Adrenal gland (tissue), 5 donors: ENCODE results near the gene JAKMIP2.

Source experiments
- POLR2A ChIP-seq, 2 donors: fragments of 450-650 bp; IDR thresholded peaks; one replicate each; pipeline ENCODE4 v1.6.1; 2017; ENCODE audit warnings: antibody characterized with exemption in 2 of 2, mild to moderate bottlenecking in 2 of 2, moderate library complexity in 1 of 2
- TF ChIP-seq, protein P1 (sequence below), 6 experiments: fragments of 450-650 bp in 4 of 6; fragments of 200-600 bp in 2 of 6; sonication (generic) in 1 of 6; IDR thresholded peaks; 1 replicate in 5 of 6; 2 replicates in 1 of 6; pipeline versions ENCODE4 v1.5.1 to v1.8.0; 2016 to 2021; ENCODE audit warnings: antibody characterized with exemption in 6 of 6, mild to moderate bottlenecking in 2 of 6, moderate library complexity in 1 of 6
- donor health status: DM: no; HTN: no; CAD: no.

DNA sequence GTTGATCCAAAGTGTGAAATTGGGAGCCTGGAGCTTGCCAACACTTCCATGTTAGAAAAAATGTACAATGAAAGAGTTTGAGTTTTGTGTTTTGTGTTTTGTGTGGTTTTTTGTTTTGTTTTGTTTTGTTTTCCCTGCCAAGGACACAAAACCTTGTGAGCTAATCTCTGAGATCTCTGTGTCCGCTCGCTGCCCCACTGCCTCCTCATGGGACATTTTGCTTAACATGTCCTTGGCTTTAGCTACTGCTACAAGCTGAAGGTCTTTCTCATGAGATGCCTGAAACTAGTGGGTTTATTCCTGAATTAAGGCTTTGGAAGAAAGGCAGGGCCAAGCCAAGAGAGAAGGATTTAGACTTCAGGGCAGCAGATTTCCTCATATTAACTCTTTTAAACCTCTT is 7.3 kb upstream of the JAKMIP2 start:
- TF ChIP-seq, protein P1, sequence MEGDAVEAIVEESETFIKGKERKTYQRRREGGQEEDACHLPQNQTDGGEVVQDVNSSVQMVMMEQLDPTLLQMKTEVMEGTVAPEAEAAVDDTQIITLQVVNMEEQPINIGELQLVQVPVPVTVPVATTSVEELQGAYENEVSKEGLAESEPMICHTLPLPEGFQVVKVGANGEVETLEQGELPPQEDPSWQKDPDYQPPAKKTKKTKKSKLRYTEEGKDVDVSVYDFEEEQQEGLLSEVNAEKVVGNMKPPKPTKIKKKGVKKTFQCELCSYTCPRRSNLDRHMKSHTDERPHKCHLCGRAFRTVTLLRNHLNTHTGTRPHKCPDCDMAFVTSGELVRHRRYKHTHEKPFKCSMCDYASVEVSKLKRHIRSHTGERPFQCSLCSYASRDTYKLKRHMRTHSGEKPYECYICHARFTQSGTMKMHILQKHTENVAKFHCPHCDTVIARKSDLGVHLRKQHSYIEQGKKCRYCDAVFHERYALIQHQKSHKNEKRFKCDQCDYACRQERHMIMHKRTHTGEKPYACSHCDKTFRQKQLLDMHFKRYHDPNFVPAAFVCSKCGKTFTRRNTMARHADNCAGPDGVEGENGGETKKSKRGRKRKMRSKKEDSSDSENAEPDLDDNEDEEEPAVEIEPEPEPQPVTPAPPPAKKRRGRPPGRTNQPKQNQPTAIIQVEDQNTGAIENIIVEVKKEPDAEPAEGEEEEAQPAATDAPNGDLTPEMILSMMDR (IDR thresholded peaks at IDR 0.05) = no peak
- no peak for TF ChIP-seq POLR2A (IDR thresholded peaks at IDR 0.05)
